Mesodermal cell (in vitro differentiated cells): ENCODE data around the gene OR5D16.
"Not testable (repeated sequence)": the region's sequence is repeated elsewhere in the genome, so short reads cannot be mapped to it uniquely, and the experiment has no call there.

ENCODE experiments used
- H3K27ac ChIP-seq: 2 replicates; pipeline ENCODE4 v1.7.0; 2013; ENCODE audit warnings: mild to moderate bottlenecking, low read depth, low read length, moderate library complexity; ENCODE audit not compliant: severe bottlenecking
- H3K36me3 ChIP-seq: 2 replicates; pipeline ENCODE4 v1.7.1; 2013; ENCODE audit warnings: mild to moderate bottlenecking, low read length, moderate library complexity; ENCODE audit not compliant: control insufficient read depth, insufficient read depth
- H3K4me1 ChIP-seq: one replicate; pipeline ENCODE4 v1.7.1; 2013; ENCODE audit warnings: mild to moderate bottlenecking, low read length; ENCODE audit not compliant: insufficient read depth, control insufficient read depth, poor library complexity, severe bottlenecking
- H3K4me3 ChIP-seq: 2 replicates; pipeline ENCODE4 v1.7.0; 2013; ENCODE audit warnings: low read length, control low read depth, mild to moderate bottlenecking; ENCODE audit not compliant: insufficient read depth, poor library complexity, severe bottlenecking; ENCODE audit errors: extremely low read depth
- H3K9me3 ChIP-seq: 2 replicates; pipeline ENCODE4 v1.7.1; 2013; ENCODE audit warnings: mild to moderate bottlenecking, low read length, moderate library complexity; ENCODE audit not compliant: control insufficient read depth
- WGBS, 2 experiments: methylation state at CpG; one replicate each; pipeline ENCODE4 v1.1.5; 2013; ENCODE audit warnings: missing lambda C conversion rate in 2 of 2; ENCODE audit not compliant: insufficient coverage in 2 of 2; 5-methylcytosine and 5-hydroxymethylcytosine counted together

The OR5D16 gene

GRCh38 chr11:55854704-55855103 is 16.2 kb downstream of the OR5D16 start:
- H3K4me1 ChIP-seq = no peaks in the 10 kb centered on the region
- peaks cover 19% of the 10 kb centered on the region for H3K9me3 ChIP-seq
- H3K27ac ChIP-seq = no peak overlapping the region
- H3K36me3 ChIP-seq = no peaks in the 10 kb centered on the region
- 20% methylated on average over 1 of the region's 1 CpG; no CpG with 5 or more reads in 1 of the 2 experiments for WGBS, 2 experiments
- no peak overlapping the region for H3K4me3 ChIP-seq

DNA sequence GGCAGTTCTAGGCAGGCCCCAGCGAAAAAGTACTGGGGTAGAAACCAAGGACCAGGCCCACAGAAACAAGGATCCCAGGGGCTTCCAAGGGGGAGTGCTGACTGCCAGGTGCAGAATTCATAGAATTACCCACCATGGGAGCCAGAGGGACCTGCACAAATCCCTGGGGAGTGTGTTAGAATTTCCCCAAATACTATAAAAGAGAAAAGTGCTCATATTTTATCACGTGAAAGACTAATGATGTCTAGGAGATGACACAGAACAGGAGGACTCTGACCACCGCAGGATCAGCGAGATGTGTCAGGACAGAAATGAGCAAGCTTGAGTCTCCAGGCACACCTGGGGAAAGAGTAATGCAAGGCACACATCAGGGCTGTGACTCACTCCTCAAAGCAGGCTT is 28.8 kb downstream of the OR5D16 start:
- H3K4me1 ChIP-seq, H3K9me3 ChIP-seq, H3K36me3 ChIP-seq, H3K4me3 ChIP-seq, H3K27ac ChIP-seq: not testable (repeated sequence)
- 67% methylated on average over 1 of the region's 4 CpGs; no CpG with 5 or more reads in 1 of the 2 experiments for WGBS, 2 experiments

DNA sequence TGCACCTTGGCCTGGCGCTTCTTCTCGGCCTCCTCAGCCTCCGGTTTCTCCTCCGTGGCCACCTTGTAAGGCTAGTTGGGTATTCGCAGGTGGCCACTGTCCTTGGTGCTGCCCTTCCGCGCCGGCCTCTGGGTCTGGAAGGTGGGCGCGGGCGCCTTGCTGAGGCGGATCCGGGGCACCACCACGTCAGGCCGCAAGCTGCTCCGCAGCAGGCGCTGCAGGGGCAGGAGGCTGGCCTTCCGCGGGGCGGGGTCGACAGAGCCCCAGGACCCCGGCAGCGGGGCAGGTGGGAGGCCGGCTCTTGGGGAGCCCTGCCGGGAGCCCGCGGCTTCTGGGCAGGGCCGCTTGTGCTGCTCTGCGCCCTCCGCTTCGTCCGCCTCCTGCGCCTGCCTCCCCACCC is 34.2 kb downstream of the OR5D16 start:
- H3K9me3 ChIP-seq, H3K4me3 ChIP-seq, H3K27ac ChIP-seq, H3K36me3 ChIP-seq, H3K4me1 ChIP-seq: not testable (repeated sequence)
- 91 to 96% methylated on average over 24 to 32 of the region's 33 CpGs for WGBS, 2 experiments

DNA sequence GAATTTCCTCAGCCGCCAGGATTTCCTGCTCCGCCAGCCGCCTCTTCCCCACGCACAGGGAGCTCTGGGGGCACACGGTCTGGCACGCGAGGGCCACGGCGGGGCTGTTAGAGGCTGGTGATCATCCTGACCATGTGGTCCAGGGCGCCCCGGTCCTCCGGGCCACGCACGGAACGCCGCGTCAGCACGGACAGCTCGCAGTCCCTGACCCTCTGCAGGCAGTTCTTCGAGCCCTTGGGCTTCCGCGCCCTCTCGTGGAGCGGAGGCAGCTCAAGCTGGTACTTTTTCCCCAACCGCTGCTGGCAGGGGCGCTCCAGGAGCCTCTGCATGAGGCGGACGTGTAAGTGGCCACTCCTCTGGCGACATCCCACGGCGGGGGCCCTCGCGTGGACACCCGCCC is 34.6 kb downstream of the OR5D16 start:
- H3K27ac ChIP-seq, H3K36me3 ChIP-seq, H3K4me1 ChIP-seq, H3K9me3 ChIP-seq, H3K4me3 ChIP-seq: not testable (repeated sequence)
- 91 to 95% methylated on average over 8 to 25 of the region's 34 CpGs for WGBS, 2 experiments

DNA sequence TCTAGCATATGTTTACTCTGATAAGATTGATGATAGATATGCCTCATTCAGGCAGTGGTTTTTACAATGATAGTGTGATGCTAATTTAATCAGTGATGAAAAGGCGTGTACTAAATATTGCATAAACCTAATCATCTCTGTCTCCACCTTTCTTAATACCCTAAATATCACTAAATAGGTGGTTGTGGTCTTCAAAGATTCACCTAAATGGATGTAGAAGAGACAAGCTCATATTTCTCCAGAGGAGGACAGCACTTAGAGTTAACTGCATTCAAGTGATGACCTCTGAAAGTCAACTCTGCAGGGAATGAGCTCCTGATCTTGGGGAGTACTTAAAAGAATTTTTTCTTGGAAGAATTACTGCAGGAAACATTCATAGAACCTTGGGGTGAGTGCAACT is 44.4 kb downstream of the OR5D16 start, which contains the start of gene TRIM51:
TSS of gene TRIM51 (plus strand) at position 301 of the 400 bp plus-strand sequence. CDS start 2,132 bp downstream, outside the sequence.
- H3K4me3 ChIP-seq, H3K36me3 ChIP-seq, H3K27ac ChIP-seq, H3K4me1 ChIP-seq, H3K9me3 ChIP-seq: not testable (repeated sequence)
- WGBS, 2 experiments = no CpG with 5 or more reads among the region's 1 CpG

DNA sequence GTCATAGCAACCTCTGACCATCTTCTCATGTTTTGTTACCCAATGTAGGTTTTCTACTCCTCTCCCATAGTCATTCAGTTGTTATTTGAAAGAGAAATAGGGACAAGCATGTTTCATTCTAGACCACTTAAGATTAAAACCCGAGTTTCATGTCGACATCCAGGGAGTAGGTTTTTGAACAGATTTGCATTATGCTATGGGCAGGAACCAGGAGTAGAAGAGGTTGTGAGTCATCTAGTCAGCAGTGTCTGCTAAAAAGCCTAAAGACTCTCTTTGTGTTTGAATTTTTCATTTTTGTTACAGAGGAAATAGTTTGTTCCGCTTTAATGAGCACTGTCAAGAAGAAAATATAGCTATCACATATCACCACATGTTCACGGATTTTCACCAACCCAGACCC is 46.4 kb downstream of the OR5D16 start:
- not testable (repeated sequence) for H3K27ac ChIP-seq, H3K36me3 ChIP-seq, H3K9me3 ChIP-seq, H3K4me3 ChIP-seq, H3K4me1 ChIP-seq
- WGBS, 2 experiments = 80 to 84% methylated on average over 2 of the region's 4 CpGs

- H3K4me3 ChIP-seq, H3K27ac ChIP-seq, H3K4me1 ChIP-seq, H3K9me3 ChIP-seq, H3K36me3 ChIP-seq: not testable (repeated sequence)
- WGBS, 2 experiments = 79 to 93% methylated on average over 4 to 5 of the region's 9 CpGs
Observed at GRCh38 chr11:55885481-55885880, 46.9 kb downstream of the OR5D16 start.
